Activated CD4-positive, alpha-beta T cell treated with anti-CD3 and anti-CD28 coated beads, Interleukin-2, amount 50 U/mL, for 4 hours (primary cell): ENCODE measurements around the gene MAPK11.
"Not testable (repeated sequence)": the region's sequence is repeated elsewhere in the genome, so short reads cannot be mapped to it uniquely, and the experiment has no call there.

Source experiments
- DNase-seq, 2 experiments: peaks; one replicate each; pipeline ENCODE4 v3.0.0-alpha.2; 2020

The MAPK11 gene

GRCh38 chr22:50275181-50276055, 5.2 kb upstream of the MAPK11 start:
- no peak for DNase-seq

GRCh38 chr22:50274771-50275170, 4.6 kb upstream of the MAPK11 start:
- DNase-seq = no peak

GRCh38 chr22:50274311-50274710, 4.1 kb upstream of the MAPK11 start:
- DNase-seq = peak in 1 of 2 experiments; percentile 33

- not testable (repeated sequence) for DNase-seq
Observed at GRCh38 chr22:50273781-50274180, 3.6 kb upstream of the MAPK11 start.

GRCh38 chr22:50273352-50273751, 3.2 kb upstream of the MAPK11 start:
- not testable (repeated sequence) for DNase-seq

- no peak for DNase-seq
Observed at GRCh38 chr22:50272044-50272802, 2.0 kb upstream of the MAPK11 start.

GRCh38 chr22:50271519-50271970, 1.4 kb upstream of the MAPK11 start:
- DNase-seq = peak; percentile 28 to 36

- peak; percentile 61 to 62 for DNase-seq
Observed at GRCh38 chr22:50270666-50271394, 650 bp upstream of the MAPK11 start.

- no peak for DNase-seq
Observed at GRCh38 chr22:50269573-50269969, 609 bp downstream of the MAPK11 start.

- DNase-seq = no peak
Observed at GRCh38 chr22:50268655-50269113, 1.5 kb downstream of the MAPK11 start.

GRCh38 chr22:50267591-50268390, 2.4 kb downstream of the MAPK11 start:
- DNase-seq = peak; percentile 50 to 55

GRCh38 chr22:50266994-50267393, 3.2 kb downstream of the MAPK11 start:
- DNase-seq = no peak

- no peak for DNase-seq
Observed at GRCh38 chr22:50264946-50265669, 5.1 kb downstream of the MAPK11 start.

GRCh38 chr22:50264104-50264745, 6.0 kb downstream of the MAPK11 start:
- DNase-seq = no peak

- no peak for DNase-seq
Observed at GRCh38 chr22:50262973-50263617, 7.1 kb downstream of the MAPK11 start.

GRCh38 chr22:50262460-50262911, 7.7 kb downstream of the MAPK11 start:
- DNase-seq = no peak

- DNase-seq = no peak
Observed at GRCh38 chr22:50261615-50262459, 8.3 kb downstream of the MAPK11 start, which contains the start of gene MAPK12. Gene MAPK12 (minus strand): TSS chr22:50261683. CDS start chr22:50261509, 174 bp downstream.

- DNase-seq = no peak
Observed at GRCh38 chr22:50260801-50261614, 9.2 kb downstream of the MAPK11 start.
